SH-SY5Y (cell line): Measurements from ENCODE around the gene EFCAB14.

Experiments used
- GATA2 ChIP-seq: IDR thresholded peaks from 2 replicates; pipeline ENCODE4 v1.6.1; 2011; ENCODE audit warnings: mild to moderate bottlenecking, low read depth, low read length
- GATA3 ChIP-seq: IDR thresholded peaks from 2 replicates; pipeline ENCODE4 v1.6.1; 2011; ENCODE audit warnings: low read depth, mild to moderate bottlenecking, low read length, moderate library complexity

DNA sequence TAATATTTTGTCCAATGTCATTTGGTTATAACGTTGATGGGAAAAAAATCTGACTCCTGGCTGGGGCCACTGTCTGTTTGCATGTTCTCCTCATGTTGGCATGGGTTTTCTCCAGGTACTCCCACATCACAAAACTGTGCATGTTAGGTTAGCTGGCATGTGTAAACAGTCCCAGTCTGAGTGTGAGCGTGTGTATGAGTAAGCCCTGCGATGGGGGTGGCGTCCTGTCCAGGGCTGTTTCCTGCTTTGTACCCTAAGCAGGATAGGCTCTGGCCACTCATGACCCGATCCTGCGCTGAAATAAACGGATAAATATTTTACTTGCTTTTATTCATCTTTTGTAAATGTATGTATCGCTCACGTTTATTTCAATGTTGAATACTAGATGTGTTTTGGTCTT lies 13.5 kb downstream of the EFCAB14 start:
- no peak for TF ChIP-seq GATA2
- TF ChIP-seq GATA3 = no peak
